Ishikawa (cell line): ENCODE measurements around the gene KBTBD4.
A peak's percentile ranks its signal among the peaks of the same experiment; 100 is the strongest.

ENCODE experiments used
- CEBPB ChIP-seq: IDR thresholded peaks from 2 replicates; pipeline ENCODE4 v1.6.1; 2012
- CREB1 ChIP-seq: IDR thresholded peaks from 2 replicates; pipeline ENCODE4 v1.6.1; 2012; ENCODE audit warnings: low read depth
- EGR1 ChIP-seq: IDR thresholded peaks from 2 replicates; pipeline ENCODE4 v1.6.1; 2012
- EP300 ChIP-seq: IDR thresholded peaks from 2 replicates; pipeline ENCODE4 v1.6.1; 2012; ENCODE audit warnings: borderline replicate concordance
- FOXM1 ChIP-seq: IDR thresholded peaks from 2 replicates; pipeline ENCODE4 v1.6.1; 2012; ENCODE audit warnings: low read depth, borderline replicate concordance
- MAX ChIP-seq: IDR thresholded peaks from 2 replicates; pipeline ENCODE4 v1.6.1; 2012
- NFIC ChIP-seq: IDR thresholded peaks from 2 replicates; pipeline ENCODE4 v1.6.1; 2012
- RAD21 ChIP-seq: IDR thresholded peaks from 2 replicates; pipeline ENCODE4 v1.6.1; 2012; ENCODE audit warnings: low read depth
- REST ChIP-seq: IDR thresholded peaks from 2 replicates; pipeline ENCODE4 v1.6.1; 2012; ENCODE audit warnings: low read depth, mild to moderate bottlenecking
- TAF1 ChIP-seq: IDR thresholded peaks from 2 replicates; pipeline ENCODE4 v1.6.1; 2012; ENCODE audit warnings: low read depth, mild to moderate bottlenecking
- TCF12 ChIP-seq: IDR thresholded peaks from 2 replicates; pipeline ENCODE4 v1.6.1; 2012; ENCODE audit warnings: low read depth
- TEAD4 ChIP-seq: IDR thresholded peaks from 2 replicates; pipeline ENCODE4 v1.6.1; 2012
- USF1 ChIP-seq: IDR thresholded peaks from 2 replicates; pipeline ENCODE4 v1.6.1; 2012
- YY1 ChIP-seq: IDR thresholded peaks from 2 replicates; pipeline ENCODE4 v1.6.1; 2012; ENCODE audit warnings: low read depth
- ZBTB7A ChIP-seq: IDR thresholded peaks from 2 replicates; pipeline ENCODE4 v1.6.1; 2012; ENCODE audit warnings: low read depth

Gene KBTBD4

GRCh38 chr11:47620836-47621378 is 42.1 kb upstream of the KBTBD4 start:
- no peak for TF ChIP-seq TCF12
- TF ChIP-seq FOXM1: no peak
- no peak for TF ChIP-seq MAX
- no peak for TF ChIP-seq YY1
- no peak for TF ChIP-seq REST
- no peak for TF ChIP-seq CEBPB
- no peak for TF ChIP-seq USF1
- no peak for TF ChIP-seq TEAD4
- TF ChIP-seq CREB1: no peak
- no peak for TF ChIP-seq TAF1
- no peak for TF ChIP-seq NFIC
- no peak for TF ChIP-seq RAD21
- TF ChIP-seq EGR1: no peak
- no peak for TF ChIP-seq ZBTB7A

GRCh38 chr11:47617417-47617809 is 38.6 kb upstream of the KBTBD4 start:
- TF ChIP-seq REST (no peak), CREB1 (no peak), TCF12 (no peak), USF1 (no peak), CEBPB (no peak), FOXM1 (no peak), EP300 (no peak), MAX (no peak), TEAD4 (no peak), YY1 (no peak), ZBTB7A (no peak), RAD21 (no peak), NFIC (no peak), EGR1 (no peak), TAF1 (no peak)

- TF ChIP-seq YY1: no peak
- peak; percentile 50; the same call in 1 of the 2 replicates for TF ChIP-seq RAD21
These were observed 38.1 kb upstream of the KBTBD4 start for GRCh38 chr11:47616726-47617416.

- no peak for TF ChIP-seq TAF1
- TF ChIP-seq MAX: no peak
- no peak for TF ChIP-seq REST
- TF ChIP-seq NFIC: no peak
- no peak for TF ChIP-seq EGR1
- TF ChIP-seq YY1: no peak
- no peak for TF ChIP-seq USF1
- TF ChIP-seq RAD21: no peak
- TF ChIP-seq FOXM1: no peak
- TF ChIP-seq ZBTB7A: no peak
- TF ChIP-seq CREB1: no peak
- no peak for TF ChIP-seq TEAD4
- no peak for TF ChIP-seq TCF12
- TF ChIP-seq EP300: no peak
These were observed 36.5 kb upstream of the KBTBD4 start for GRCh38 chr11:47615249-47615648.
